GM12875 (cell line): ENCODE measurements around the gene RGS13.
"Not testable (repeated sequence)": the region's sequence is repeated elsewhere in the genome, so short reads cannot be mapped to it uniquely, and the experiment has no call there.

Source experiments
- H3K4me3 ChIP-seq: one replicate; pipeline ENCODE4 v1.5.1; 2011; ENCODE audit warnings: low read depth, low read length, control low read depth
- CTCF ChIP-seq: IDR thresholded peaks from 2 replicates; pipeline ENCODE4 v1.5.1; 2011; ENCODE audit warnings: low read depth, mild to moderate bottlenecking, control low read depth, inconsistent platforms, low read length, moderate library complexity, borderline replicate concordance; ENCODE audit not compliant: insufficient read depth

RGS13 gene

GRCh38 chr1:192678099-192678498, 42.2 kb downstream of the RGS13 start:
- TF ChIP-seq CTCF = no peak
- H3K4me3 ChIP-seq = no peak overlapping the region

GRCh38 chr1:192682335-192682734, 46.4 kb downstream of the RGS13 start:
- no peak overlapping the region for H3K4me3 ChIP-seq

GRCh38 chr1:192683081-192683480, 47.1 kb downstream of the RGS13 start:
- not testable (repeated sequence) for H3K4me3 ChIP-seq

More at GRCh38 chr1:192682335-192682734, 46.4 kb downstream of the RGS13 start:
- no peak for TF ChIP-seq CTCF

- TF ChIP-seq CTCF = no peak
- no peak overlapping the region for H3K4me3 ChIP-seq
Observed at GRCh38 chr1:192689459-192689858, 53.5 kb downstream of the RGS13 start.

- no peak for TF ChIP-seq CTCF
Observed at GRCh38 chr1:192691041-192691440, 55.1 kb downstream of the RGS13 start.

GRCh38 chr1:192696082-192696481, 60.1 kb downstream of the RGS13 start:
- no peak overlapping the region for H3K4me3 ChIP-seq
- TF ChIP-seq CTCF = no peak

More at GRCh38 chr1:192691041-192691440, 55.1 kb downstream of the RGS13 start:
- H3K4me3 ChIP-seq = no peak overlapping the region

GRCh38 chr1:192697771-192698170, 61.8 kb downstream of the RGS13 start:
- H3K4me3 ChIP-seq = no peak overlapping the region
- no peak for TF ChIP-seq CTCF

- TF ChIP-seq CTCF = no peak
- no peak overlapping the region for H3K4me3 ChIP-seq
Observed at GRCh38 chr1:192698731-192699130, 62.8 kb downstream of the RGS13 start.
